K562 (cell line): ENCODE results near the gene N4BP2. TPM values are rescaled to one million over a fixed set of nuclear protein-coding genes. Genes with fewer than 3 reads are reported as not detected.

ENCODE experiments used
- BRD9 ChIP-seq: fragments of 450-650 bp; IDR thresholded peaks from 2 replicates; pipeline ENCODE4 v1.6.1; 2018; ENCODE audit warnings: low read depth; ENCODE audit not compliant: partially characterized antibody
- CHAMP1 ChIP-seq: fragments of 450-650 bp; IDR thresholded peaks from 2 replicates; pipeline ENCODE4 v1.6.1; 2016; ENCODE audit warnings: mild to moderate bottlenecking
- DPF2 ChIP-seq: fragments of 450-650 bp; IDR thresholded peaks from 2 replicates; pipeline ENCODE4 v1.6.1; 2016
- E2F3 ChIP-seq: fragments of 250-450 bp; sonication (Bioruptor Pico); IDR thresholded peaks from 2 replicates; pipeline ENCODE4 v1.4.0; 2020; ENCODE audit warnings: mild to moderate bottlenecking
- ETV1 ChIP-seq: fragments of 450-650 bp; conservative IDR thresholded peaks from 2 replicates; pipeline ENCODE4 v1.6.1; 2016; ENCODE audit warnings: missing genetic modification characterization, control low read depth, low read depth, missing compliant biosample characterization
- HNRNPUL1 ChIP-seq: fragments of 200-400 bp; formaldehyde crosslinking; IDR thresholded peaks from 2 replicates; pipeline ENCODE4 v1.6.1; 2017; ENCODE audit warnings: low read length
- MYNN ChIP-seq, 2 experiments: sonication (generic); formaldehyde crosslinking in 1 of 2; IDR thresholded peaks; 2 replicates each; pipeline versions ENCODE4 v1.5.0 to v1.6.1; 2016 to 2020; ENCODE audit warnings: antibody characterized with exemption in 1 of 2, missing genetic modification reagents in 1 of 2
- NFIC ChIP-seq: fragments of 450-650 bp; IDR thresholded peaks from 2 replicates; pipeline ENCODE4 v1.6.1; 2017; ENCODE audit warnings: mild to moderate bottlenecking, inconsistent platforms
- REST ChIP-seq, 2 experiments: fragments of 450-650 bp; formaldehyde crosslinking in 1 of 2; IDR thresholded peaks; 2 replicates each; pipeline versions ENCODE4 v1.4.0 to v1.6.1; 2014 to 2020; ENCODE audit warnings: mild to moderate bottlenecking in 2 of 2, borderline replicate concordance in 1 of 2, low read depth in 1 of 2
- SMC3 ChIP-seq: conservative IDR thresholded peaks from 2 replicates; pipeline ENCODE4 v1.6.1; 2011; ENCODE audit warnings: low read depth, low read length, improper control_type of control experiment; ENCODE audit not compliant: insufficient read depth
- ZNF280A ChIP-seq: fragments of 450-650 bp; IDR thresholded peaks from 2 replicates; pipeline ENCODE4 v1.6.1; 2018; ENCODE audit warnings: mild to moderate bottlenecking, low read depth; ENCODE audit not compliant: partially characterized antibody
- ZNF41 ChIP-seq: fragments of 250-450 bp; sonication (Bioruptor Pico); conservative IDR thresholded peaks from 2 replicates; pipeline ENCODE4 v1.4.0; 2020; ENCODE audit warnings: mild to moderate bottlenecking
- ZNF644 ChIP-seq: fragments of 200-800 bp; sonication (Bioruptor generic); IDR thresholded peaks from 2 replicates; pipeline ENCODE4 v1.6.1; 2016; ENCODE audit warnings: low read depth, missing genetic modification characterization, missing compliant biosample characterization
- polyA plus RNA-seq, 8 experiments: library from polyadenylated mRNA; depleted of rRNA in 4 of 8; stranded (reverse) in 5 of 8; unstranded in 3 of 8; fragments of >200 nt; fragmentation: Nextera tagmentation in 2 of 8; fragmentation: Illumina TruSeq in 1 of 8; extraction: Ambion mirVana in 2 of 8; extraction: Trizol in 1 of 8; gene quantifications; 2 replicates each; pipeline versions ENCODE4 v1.2.1 to v1.2.3, GENCODE V29; 2011 to 2014; ENCODE audit warnings: inconsistent platforms in 1 of 8, missing spikeins in 1 of 8
- total RNA-seq, 7 experiments: library from RNA; depleted of rRNA in 6 of 7; stranded (reverse); fragments of >200 nt in 6 of 7; fragmentation: Illumina TruSeq in 2 of 7; extraction: Trizol in 2 of 7; gene quantifications; 2 replicates each; pipeline versions ENCODE4 v1.2.1 to v1.2.3, GENCODE V29; 2011 to 2021; ENCODE audit warnings: low replicate concordance in 1 of 7
- TF ChIP-seq, protein P1 (sequence below): fragments of 450-650 bp; formaldehyde crosslinking; IDR thresholded peaks from 2 replicates; pipeline ENCODE4 v1.4.0; 2020; ENCODE audit warnings: mild to moderate bottlenecking, moderate library complexity

Gene N4BP2
- total and polyA plus RNA-seq, 9 of the 15 experiments (the other 6 are each of a cell fraction or from before 2014, with no cell fraction given): 2.7 to 12.6 (median 7.6) TPM

- TF ChIP-seq CHAMP1 (peak; percentile 82), ZNF280A (peak; percentile 88), DPF2 (peak; percentile 48; the same call in 1 of the 2 replicates), NFIC (peak; percentile 45; the same call in 1 of the 2 replicates), E2F3 (CRISPR knock-in tag) (no peak), MYNN (IDR thresholded peaks at IDR 0.05) (0 out of 2 replicates have a peak, but pooled peaks have one; percentile 21), MYNN (CRISPR knock-in tag; IDR thresholded peaks at IDR 0.05) (no peak), HNRNPUL1 (no peak), SMC3 (peak; percentile 91), ZNF644 (tag) (no peak), REST (IDR thresholded peaks at IDR 0.05; ENCODE audit: borderline replicate concordance) (peak; percentile 94), REST (CRISPR knock-in tag; IDR thresholded peaks at IDR 0.05; ENCODE audit: low read depth) (no peak), ETV1 (tag) (peak; percentile 42; the same call in 1 of the 2 replicates), BRD9 (peak; percentile 81), ZNF41 (CRISPR knock-in tag) (no peak)
- TF ChIP-seq, protein P1, sequence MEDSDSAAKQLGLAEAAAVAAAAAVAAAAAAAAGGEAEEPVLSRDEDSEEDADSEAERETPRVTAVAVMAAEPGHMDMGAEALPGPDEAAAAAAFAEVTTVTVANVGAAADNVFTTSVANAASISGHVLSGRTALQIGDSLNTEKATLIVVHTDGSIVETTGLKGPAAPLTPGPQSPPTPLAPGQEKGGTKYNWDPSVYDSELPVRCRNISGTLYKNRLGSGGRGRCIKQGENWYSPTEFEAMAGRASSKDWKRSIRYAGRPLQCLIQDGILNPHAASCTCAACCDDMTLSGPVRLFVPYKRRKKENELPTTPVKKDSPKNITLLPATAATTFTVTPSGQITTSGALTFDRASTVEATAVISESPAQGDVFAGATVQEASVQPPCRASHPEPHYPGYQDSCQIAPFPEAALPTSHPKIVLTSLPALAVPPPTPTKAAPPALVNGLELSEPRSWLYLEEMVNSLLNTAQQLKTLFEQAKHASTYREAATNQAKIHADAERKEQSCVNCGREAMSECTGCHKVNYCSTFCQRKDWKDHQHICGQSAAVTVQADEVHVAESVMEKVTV (CRISPR knock-in tag): peak; percentile 91
Measured at GRCh38 chr4:40149960-40150385, 93.3 kb downstream of the N4BP2 start (continued).
